PC-9 (cell line): ENCODE results near the gene STAC.

Experiments used
- EZH2 ChIP-seq: fragments of 200-600 bp; sonication (generic); IDR thresholded peaks from 2 replicates; pipeline ENCODE4 v1.8.0; 2017; ENCODE audit warnings: antibody characterized with exemption, low read depth
- TF ChIP-seq, protein P1 (sequence below): fragments of 200-600 bp; sonication (generic); conservative IDR thresholded peaks from 2 replicates; pipeline ENCODE4 v1.6.1; 2017; ENCODE audit warnings: mixed run types, antibody characterized with exemption, mild to moderate bottlenecking, moderate library complexity

DNA sequence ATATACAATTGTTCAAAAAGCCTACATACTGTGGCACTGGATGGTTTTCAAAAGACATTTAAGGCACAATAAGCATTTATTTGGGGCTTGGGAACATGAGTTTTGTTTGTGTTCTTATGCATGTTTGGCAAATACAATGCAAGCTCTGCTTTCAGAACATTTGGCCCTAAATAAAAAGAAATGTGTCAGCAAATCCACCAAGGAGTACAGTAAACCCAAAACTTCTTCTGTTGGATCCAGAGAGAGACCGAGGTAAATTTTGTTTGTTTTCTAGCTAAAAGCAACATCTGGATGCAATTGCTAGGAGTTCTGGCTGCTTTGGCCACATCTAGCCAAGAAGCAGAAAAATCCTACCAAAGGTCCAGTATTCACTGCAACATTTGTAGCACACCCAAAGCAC is 215.2 kb downstream of the STAC start:
- TF ChIP-seq, protein P1, sequence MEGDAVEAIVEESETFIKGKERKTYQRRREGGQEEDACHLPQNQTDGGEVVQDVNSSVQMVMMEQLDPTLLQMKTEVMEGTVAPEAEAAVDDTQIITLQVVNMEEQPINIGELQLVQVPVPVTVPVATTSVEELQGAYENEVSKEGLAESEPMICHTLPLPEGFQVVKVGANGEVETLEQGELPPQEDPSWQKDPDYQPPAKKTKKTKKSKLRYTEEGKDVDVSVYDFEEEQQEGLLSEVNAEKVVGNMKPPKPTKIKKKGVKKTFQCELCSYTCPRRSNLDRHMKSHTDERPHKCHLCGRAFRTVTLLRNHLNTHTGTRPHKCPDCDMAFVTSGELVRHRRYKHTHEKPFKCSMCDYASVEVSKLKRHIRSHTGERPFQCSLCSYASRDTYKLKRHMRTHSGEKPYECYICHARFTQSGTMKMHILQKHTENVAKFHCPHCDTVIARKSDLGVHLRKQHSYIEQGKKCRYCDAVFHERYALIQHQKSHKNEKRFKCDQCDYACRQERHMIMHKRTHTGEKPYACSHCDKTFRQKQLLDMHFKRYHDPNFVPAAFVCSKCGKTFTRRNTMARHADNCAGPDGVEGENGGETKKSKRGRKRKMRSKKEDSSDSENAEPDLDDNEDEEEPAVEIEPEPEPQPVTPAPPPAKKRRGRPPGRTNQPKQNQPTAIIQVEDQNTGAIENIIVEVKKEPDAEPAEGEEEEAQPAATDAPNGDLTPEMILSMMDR = no peak
- no peak for TF ChIP-seq EZH2
